GM18507 (cell line): Measurements from ENCODE around the gene NEO1.

ENCODE experiments used
- DNase-seq: peaks from one replicate; pipeline ENCODE4 v3.0.0; 2011; ENCODE audit warnings: low read depth; ENCODE audit not compliant: insufficient read length; ENCODE audit errors: extremely low spot score
- FAIRE-seq: peaks from 2 replicates; lab custom pipeline; 2011; peaks lifted over from hg19 to GRCh38; lab: Jason Lieb, UNC

The NEO1 gene

DNA sequence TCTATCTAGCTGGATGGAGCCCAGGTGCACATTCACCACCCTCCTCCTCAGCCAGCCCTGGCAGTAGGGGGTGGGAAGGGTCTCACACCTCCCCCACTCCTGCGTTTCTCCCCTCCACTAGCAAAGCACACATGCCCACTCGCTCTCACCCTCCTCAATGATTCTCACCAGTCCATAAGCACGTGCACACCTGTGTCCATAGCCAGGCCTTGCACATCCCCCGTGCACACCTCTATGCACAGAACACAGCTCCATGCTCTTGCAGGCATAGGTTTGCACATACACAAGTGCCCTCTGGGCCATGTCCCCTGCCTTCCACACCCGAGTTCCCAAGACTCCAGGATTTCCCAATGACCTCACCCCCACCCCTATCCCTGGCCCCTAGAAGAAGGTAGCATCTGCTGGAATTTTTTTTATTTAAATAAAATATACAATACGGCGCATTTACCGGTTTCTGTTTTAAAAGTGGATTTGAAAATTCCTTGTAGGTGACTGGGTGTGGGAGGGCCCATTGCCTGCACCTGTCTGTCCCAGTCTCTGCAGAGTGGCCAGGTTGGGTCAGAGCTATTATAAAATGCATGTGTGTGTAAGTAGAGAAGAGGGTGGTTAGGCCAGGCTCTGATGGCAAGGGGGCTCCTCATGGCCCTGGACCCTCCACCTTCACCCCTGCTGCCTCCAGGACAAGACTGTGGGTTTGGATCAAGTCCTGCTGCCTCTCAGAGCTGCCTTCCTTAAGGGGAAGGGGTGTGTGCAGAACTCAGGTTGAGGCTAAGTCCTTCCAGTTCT, 267.4 kb downstream of the NEO1 start:
- no peak for FAIRE-seq
- no peak for DNase-seq

DNA sequence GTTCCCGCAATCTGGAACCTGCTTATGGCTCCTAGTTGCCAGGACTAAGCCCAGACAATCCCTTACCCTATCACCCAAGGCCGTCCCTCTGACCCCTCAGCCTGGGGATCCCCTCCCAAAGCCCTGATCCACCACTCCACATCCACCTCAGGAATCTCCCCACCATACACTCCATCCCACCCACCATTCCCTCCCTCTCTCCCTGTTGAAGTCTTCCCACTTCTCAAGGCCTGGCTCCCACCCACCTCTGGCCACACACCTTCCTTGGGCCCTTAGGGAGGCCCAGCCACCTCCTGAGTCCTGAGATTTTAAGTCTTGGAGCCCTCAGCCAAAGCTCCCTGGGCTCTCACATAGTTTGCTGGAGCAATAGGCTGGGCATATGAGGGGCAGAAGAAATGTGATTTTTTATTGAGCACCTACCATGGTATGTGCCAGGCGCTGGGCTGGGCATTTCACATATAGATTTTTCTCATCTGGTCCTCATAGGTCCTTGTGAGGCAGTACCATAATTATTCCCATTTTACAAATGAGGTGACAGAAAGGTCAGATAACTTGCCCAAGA, 268.4 kb downstream of the NEO1 start:
- DNase-seq (no peak), FAIRE-seq (no peak)

DNA sequence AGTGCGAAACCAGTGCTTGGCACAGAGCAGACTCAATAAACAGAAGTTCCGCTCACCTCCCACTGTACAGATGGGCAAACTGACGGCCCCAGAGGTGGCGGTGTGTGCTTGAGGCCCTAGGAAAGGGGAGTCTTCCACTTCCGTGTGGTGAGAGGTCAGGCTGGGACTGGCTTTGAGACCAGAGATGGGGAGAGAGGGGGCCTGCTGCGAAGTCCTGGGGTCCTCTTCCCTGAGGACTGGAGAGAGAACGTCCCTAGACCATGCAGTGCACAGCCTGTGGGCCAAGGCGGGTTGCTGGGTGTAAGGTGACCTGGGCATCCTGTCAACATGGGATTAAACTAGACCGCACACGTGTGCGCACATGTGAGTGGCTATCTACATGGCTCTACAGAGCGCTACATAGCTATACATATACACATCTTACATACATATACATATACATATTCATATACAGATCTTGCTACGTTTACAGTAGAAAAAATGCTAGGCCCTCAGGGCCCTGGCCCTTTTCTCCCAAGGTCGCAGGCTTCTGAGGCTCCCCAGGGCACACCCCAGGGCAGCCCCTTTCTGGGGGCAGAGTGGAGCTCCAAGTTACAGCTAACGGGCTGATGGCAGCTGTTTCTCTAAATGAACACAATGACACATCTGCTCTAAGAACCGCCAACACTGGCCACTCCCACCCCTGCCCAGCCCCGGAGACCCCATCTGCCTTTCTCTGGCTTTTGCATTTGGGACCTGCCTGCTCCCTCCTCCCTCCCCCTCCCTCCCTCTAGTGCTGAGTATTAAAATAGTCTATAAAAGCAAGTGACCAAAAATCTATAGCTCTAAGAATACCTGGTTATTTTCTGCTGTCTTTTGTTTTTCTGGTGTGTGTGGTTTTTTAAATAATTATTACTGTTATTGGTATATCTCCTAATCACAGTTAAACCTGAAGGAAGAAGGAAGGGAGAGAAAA, 269.5 kb downstream of the NEO1 start:
- DNase-seq (no peak), FAIRE-seq (no peak)

DNA sequence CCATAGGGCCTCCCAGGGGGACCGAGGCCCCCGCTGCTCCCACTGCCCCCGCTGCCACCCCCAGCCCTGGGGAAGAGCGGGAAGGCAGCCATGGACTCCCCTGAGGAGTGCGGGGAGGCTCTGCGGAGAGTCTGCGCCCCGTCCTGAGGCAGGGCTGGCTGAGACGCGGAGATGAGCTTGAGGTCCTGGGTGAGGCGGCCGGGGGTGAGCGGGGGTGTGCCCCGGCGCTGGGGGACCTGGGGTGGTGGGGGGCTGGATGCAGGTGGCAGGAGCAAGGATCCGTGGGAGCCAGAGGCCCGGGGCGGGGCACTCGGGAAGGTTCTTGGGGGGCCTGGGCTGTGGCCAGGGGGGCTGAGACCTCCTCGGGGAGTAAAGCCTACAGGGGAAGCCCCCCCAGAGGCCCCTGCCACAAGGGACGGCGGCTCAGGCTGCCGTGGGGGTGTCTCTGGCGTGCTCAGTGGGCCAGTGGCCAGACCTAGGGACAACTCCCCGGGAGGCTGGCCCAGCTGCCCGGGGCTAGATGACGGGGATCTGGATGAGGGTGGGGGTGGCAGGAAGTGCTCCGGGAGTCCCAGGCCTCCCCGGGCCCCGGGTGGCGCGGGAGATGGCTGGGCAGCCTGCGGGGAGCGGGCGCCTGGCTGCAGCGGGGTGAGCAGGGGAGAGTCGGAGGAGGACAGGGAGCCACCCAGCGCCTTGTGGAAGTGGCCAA, 270.6 kb downstream of the NEO1 start:
- DNase-seq = no peak
- no peak for FAIRE-seq

DNA sequence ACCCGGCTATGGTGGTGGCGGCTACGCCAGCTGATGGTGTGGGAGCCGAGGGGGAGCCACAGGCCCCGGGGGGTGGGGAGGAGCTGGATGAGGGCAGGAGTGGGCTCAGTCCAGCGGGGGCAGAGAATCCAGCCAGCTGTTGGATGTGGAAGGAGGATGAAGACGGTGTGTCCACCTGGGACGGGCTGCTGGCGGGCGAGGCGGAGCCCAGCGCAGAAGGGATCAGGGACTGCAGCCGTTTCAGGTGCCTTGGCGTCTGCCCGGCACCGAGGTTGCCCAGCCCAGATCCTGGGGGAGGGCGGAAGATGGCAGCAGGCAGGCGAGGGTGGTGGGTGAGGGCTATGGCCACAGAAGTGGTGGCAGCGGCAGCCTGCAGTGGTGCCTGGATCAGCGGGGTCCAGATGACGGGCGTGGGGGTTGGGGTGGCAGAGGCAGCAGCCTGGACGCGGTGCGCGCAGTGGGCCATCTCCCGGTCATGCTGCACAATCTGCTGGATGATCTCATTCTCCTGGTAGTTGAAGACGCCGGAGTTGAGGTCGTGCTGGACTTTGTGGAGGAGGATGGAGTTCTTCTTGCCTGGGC, 271.2 kb downstream of the NEO1 start:
- FAIRE-seq = no peak
- DNase-seq = no peak

DNA sequence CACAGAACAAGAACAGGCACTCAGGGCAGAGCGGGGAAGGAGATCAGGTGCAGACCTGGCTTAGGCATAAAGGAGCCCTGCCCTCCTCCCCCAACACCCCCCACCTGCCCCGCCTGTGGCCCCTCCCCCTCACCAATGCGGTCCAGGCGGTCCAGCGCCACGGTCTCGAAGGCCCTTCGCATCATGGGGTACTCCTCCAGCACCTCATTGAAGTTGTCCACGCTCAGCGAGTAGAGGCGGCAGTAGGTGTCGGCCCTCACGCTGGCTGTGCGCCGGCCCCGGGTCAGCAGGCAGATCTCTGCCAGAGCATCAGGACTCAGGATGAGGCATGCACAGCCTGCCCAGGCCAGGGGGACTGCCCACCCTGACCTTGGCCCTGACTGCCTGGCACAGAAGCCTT, 271.7 kb downstream of the NEO1 start:
- no peak for FAIRE-seq
- DNase-seq = no peak

DNA sequence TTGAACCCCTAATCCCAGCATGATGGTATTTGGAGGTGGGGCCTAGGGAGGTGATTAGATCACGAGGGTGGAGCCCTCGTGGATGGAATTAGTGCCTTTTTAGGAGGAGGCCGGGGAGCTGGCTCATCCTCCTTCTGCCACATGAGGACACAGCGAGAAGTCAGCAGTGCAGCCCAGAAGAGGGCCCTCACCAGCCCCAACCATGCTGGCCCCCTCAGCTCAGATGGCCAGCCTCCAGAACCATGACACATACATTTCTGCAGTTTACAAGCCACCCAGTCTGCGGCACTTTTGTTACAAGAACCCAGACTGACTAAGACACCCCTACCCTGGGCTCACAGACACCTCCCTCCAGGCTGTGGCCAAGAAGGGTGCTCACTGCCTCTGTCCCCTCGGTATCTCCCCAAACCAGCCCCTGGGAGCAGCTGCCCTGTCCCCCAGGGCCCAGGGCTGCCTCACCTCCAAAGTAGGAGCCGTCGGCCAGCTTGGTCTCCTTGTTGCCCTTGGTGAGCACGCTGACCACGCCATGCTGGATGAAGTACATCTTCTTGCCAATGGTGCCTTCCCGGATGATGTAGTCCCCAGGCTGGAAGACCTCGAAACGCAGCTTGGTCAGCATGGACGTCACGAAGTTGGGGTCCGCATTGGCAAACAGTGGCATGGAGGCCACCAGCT, 272.4 kb downstream of the NEO1 start:
- no peak for FAIRE-seq
- no peak for DNase-seq

DNA sequence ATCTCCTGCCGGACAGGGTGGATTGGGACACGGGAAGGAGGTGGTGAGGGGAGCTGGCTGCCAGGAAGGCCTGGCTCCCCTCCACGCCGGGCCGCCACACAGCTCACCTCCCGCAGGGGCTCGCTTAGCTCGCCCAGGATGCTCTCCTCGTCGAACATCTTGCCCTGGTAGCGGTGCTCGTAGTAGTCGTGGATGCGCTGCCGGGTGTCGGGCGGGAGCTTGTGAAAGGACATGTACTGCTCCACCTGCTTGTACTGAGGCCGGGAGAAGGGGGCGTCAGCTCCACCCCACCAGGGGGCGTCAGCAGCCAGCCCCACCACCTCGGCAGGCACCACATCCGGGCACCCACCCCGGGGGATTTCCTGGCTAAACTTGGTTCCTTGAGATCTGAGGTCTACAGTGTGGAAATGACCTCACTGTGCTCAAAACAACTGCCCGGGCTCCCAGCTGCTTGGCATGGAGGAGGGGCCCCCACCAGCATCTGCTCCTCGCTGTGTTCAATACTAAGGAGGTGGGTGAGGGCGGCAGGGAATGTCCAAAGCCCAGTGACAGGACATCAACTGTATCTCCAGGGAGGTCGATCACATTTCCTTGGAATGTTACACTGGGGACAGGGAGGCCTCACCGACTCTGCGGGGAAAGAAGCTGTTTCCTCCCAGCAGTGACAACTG, 273.1 kb downstream of the NEO1 start:
- DNase-seq = peak; percentile 11
- FAIRE-seq = no peak

DNA sequence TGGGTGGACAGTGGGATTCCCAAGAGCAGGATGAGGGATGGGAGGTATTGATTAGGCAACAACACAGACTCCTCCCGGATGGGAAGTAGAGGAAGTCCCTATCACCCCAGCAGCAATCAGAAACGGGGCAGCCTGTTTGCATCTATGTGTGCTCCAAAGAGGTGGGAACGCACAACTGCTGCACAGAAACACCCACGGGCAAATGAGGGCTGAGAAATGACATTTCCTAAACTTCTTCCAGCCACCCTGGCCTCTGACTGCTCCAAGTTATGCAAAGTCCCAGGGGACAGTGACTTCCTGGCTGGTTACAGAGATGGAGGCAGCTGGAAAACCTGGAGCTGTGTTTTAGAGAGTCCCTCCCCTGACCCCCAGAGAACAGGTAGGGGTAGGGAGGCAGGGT, 273.9 kb downstream of the NEO1 start:
- DNase-seq = no peak
- no peak for FAIRE-seq

DNA sequence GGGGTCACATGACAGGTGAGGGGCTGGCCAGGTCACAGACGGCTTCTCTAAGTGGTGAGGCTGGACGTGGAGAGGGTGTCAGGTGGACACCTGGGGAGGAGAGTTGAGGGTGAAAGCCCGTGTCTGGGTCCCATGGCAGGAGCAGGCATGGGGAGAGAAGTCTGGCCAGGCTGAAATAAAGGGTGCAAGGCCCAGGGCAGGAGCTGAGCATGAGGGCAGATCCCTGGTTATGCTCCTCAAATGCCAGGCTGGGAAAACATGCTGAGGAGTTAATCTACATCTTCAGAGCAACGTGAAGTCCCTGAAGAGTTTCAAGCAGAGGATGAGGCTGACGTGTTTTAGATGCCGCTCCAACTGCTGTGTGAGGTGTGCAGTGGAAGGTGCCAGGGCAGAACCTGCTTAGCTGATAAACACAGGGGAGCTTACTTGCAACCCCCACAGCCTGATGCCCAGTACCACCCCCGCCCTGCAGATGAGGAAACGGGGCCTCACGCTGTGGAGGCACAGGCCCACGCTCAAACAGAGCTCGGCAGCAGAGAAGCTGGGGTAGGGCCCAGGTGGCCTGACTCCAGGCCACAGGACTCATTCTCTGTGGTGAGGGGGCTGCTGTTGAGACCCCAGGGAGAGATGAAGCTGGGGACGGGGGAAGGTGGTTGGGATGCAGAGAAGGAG, 276.0 kb downstream of the NEO1 start:
- FAIRE-seq (no peak), DNase-seq (no peak)

DNA sequence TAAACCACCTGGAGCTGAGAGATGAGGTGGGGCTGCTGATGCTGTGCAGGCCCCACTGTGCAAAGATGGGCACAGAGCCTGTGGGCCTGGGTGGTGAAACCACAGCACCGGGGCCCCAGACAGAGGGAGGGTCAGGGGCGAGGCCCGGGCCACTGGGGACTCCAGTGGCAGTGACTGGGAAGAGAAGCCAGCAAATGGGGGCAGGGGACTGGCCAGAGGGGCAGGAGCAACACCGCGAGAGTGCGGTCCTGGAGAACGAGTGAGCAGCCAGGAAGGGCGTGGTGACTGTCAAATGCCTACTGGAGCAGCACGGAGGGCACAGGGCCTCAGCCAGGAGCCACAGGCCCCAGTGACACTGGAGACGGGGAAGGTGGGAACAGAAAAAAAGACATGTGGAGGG, 276.7 kb downstream of the NEO1 start:
- DNase-seq (no peak), FAIRE-seq (no peak)

DNA sequence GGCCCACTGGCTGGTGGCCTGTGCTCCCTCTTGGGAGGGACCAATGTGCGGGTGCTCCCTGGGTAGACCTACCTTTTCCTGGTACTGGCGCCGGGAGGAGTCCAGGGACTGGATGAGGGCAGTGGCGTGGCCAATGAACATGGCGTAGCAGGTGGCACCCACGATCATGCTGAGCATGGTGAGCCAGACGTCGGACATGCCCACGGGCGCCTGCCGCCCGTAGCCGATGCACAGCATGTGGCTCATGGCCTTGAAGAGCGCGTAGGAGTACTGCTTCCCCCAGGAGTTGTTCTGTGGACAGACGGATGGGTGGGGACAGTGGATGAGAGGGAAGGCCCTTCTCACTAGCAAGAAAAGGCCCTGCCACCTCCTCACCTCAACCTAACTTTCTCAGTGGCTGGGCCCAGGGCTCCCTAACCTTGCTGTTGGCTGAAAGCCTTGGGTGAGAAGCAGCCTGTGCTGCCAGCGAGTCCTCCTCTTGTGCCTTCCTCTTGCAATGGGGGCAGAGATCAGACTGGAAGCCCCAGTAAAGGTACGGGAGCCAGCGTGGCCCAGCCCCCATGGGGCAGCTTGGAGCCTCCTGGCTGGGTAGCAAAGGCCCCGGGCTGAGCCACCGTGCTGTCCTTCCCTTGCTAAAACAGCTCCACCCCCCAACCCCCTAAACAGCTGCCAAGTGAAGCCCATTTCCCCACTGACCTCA, 277.4 kb downstream of the NEO1 start:
- DNase-seq = no peak
- FAIRE-seq = no peak

DNA sequence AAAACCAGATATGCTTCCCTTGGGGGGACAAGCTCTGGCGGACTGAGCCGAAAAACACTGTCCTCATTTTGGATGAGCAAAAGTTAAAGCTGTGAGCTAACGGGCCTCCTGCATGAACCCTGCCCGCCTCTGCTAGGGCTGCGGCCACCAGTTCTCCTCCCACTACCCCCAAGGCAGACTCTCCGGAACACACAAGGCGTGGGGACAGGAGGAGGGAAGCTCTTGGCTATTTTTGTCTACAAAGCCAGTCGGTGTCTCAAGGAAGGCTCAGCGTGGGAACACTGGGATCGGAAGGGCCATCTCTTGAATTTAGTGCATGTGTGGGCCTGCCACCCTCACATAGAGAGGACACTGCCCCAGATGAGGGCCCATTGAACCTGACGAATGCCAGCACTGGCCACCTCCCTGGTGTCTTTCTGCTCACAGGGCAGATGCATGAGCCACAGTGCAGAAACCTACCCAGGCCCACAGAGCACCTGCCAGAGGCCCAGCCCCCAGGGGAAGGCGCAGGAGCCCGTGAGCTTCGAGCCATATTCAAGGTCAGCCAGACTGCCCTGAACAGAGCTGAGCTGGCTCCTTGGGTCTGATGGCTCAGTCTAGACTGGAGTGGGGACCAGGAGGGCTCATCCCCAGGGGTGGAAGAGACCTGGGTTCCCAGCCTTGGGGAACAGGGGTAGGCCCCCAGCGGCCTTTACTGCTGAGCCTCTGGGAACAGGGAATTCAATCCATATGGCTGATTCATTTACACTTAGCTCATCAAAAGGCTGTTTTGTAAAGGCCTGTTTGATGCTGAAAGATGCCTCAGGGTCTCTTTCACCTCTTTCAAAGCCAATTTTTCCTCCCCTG, 278.2 kb downstream of the NEO1 start:
- DNase-seq (no peak), FAIRE-seq (no peak)

DNA sequence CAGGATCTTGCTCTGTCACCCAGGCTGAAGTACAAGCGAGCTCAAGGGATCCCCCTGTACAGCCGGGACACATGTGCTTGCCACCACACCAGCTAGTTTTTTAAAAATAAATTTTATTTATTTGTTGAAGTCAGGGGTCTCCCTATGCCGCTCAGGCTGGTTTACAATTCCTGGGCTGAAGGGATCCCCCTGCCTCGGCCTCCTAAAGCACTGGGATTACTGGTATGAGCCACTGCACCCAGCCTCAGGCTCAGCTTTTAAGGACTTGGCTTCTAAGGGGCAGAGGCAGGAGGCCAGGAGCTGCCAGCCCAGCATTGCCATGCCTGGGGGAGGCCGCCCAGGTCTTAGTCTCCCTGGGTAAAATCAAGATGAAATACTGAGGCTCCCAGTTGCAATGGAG, 279.2 kb downstream of the NEO1 start:
- DNase-seq (no peak), FAIRE-seq (no peak)

DNA sequence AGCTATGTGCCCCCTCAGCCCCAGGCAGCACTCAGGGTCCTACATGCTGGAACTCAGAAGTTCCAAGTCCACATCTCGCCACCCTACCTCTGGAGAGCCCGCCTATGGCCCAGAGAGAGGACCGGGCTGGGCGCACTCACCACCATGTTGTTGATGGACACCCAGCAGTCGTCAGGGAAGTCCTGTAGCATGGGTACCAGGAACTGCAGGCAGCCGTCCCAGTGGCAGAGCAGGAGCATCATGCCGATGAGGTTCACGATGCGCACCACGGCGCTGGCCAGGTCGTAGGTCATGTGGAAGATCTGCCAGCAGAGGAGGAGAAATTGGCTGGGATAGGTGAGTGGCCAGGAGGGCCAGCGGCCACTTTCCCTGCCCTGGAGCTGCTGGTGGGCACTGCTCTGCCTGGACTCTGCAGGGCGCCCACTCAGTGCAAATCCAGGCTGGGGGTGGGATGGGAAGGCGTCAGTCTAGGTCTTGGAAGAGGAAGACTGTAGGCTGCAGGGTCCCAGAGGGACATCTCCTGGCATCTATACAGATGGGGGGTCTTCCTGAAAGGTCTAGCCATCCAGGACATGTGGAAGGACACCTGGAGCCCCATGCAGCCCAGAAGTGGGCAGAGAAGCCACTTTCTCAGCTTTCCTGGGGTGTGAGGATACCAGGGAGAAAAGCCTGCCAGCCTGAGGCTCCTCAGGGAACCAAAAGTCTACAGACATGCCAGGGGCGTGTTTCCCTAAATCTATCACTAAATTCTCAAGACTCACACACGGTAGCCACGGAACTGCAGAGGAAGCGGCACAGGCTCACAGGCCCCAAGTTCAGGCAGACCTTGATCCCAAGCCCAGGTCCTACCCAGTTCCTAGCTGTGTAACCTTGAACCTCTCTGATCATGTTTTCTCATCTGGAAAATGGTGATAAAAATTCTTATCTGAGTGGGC, 280.0 kb downstream of the NEO1 start:
- FAIRE-seq = no peak
- no peak for DNase-seq

DNA sequence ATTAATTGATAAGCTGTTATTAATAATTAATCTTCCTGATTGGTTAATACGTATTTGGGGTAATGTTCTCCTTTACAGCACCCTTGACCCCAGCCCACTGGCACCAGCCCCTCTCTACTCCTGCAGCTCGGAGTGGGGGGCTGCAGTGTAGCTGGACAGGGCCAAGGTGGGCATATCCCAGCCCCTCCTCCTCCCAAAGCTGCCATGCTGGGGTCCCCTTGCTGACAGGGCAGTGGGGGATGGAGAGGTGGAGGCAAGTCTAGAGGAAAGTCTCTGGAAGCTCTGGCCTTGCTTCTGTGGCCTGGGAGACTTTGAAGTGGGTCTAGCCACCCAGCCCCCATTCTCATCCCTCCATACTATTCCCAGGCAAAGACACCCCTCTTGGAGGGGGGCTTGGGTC, 280.7 kb downstream of the NEO1 start:
- DNase-seq (no peak), FAIRE-seq (no peak)
